HepG2 (cell line): Measurements from ENCODE around the gene RNF149. TPM values are rescaled to one million over a fixed set of nuclear protein-coding genes. Genes with fewer than 3 reads are reported as not detected.
A peak's percentile ranks its signal among the peaks of the same experiment; 100 is the strongest.

Source experiments
- CEBPG ChIP-seq: IDR thresholded peaks from 2 replicates; pipeline ENCODE4 v1.6.1; 2016
- ELF3 ChIP-seq: IDR thresholded peaks from 2 replicates; pipeline ENCODE4 v1.6.1; 2016; ENCODE audit warnings: missing genetic modification reagents, missing compliant biosample characterization
- ERF ChIP-seq: IDR thresholded peaks from 2 replicates; pipeline ENCODE4 v1.6.1; 2018; ENCODE audit warnings: missing biosample characterization, missing genetic modification reagents
- FOXK1 ChIP-seq: sonication (generic); formaldehyde crosslinking; IDR thresholded peaks from 2 replicates; pipeline ENCODE4 v1.4.0; 2020; ENCODE audit warnings: low read depth, missing genetic modification reagents, borderline replicate concordance
- FOXO1 ChIP-seq: sonication (generic); formaldehyde crosslinking; IDR thresholded peaks from 2 replicates; pipeline ENCODE4 v1.4.0; 2020; ENCODE audit warnings: missing genetic modification reagents
- GTF2F1 ChIP-seq: fragments of 150-350 bp; IDR thresholded peaks from 2 replicates; pipeline ENCODE4 v1.6.1; 2014; ENCODE audit warnings: low read length
- HMGXB4 ChIP-seq, 2 experiments: sonication (generic) in 1 of 2; formaldehyde crosslinking in 1 of 2; IDR thresholded peaks; 2 replicates each; pipeline versions ENCODE4 v1.4.0 to v1.6.1; 2018 to 2020; ENCODE audit warnings: missing genetic modification reagents in 2 of 2, borderline replicate concordance in 1 of 2, low read depth in 1 of 2, mild to moderate bottlenecking in 1 of 2, missing biosample characterization in 1 of 2
- HNF4G ChIP-seq, 2 experiments: sonication (generic) in 1 of 2; formaldehyde crosslinking in 1 of 2; IDR thresholded peaks; 2 replicates each; pipeline versions ENCODE4 v1.4.0 to v1.6.1; 2011 to 2020; ENCODE audit warnings: borderline replicate concordance in 2 of 2, low read depth in 2 of 2, mild to moderate bottlenecking in 2 of 2, low read length in 1 of 2, missing genetic modification reagents in 1 of 2, moderate library complexity in 1 of 2
- HOXA5 ChIP-seq: sonication (generic); formaldehyde crosslinking; IDR thresholded peaks from 2 replicates; pipeline ENCODE4 v1.4.0; 2020; ENCODE audit warnings: missing genetic modification reagents
- HOXD1 ChIP-seq: sonication (generic); formaldehyde crosslinking; IDR thresholded peaks from 2 replicates; pipeline ENCODE4 v1.5.0; 2020; ENCODE audit warnings: missing genetic modification reagents
- IKZF5 ChIP-seq: IDR thresholded peaks from 2 replicates; pipeline ENCODE4 v1.6.1; 2018; ENCODE audit warnings: missing genetic modification reagents, mild to moderate bottlenecking, missing compliant biosample characterization
- IRF2 ChIP-seq: IDR thresholded peaks from 2 replicates; pipeline ENCODE4 v1.6.1; 2018; ENCODE audit warnings: missing genetic modification reagents, missing compliant biosample characterization
- KLF16 ChIP-seq, 2 experiments: sonication (generic) in 1 of 2; formaldehyde crosslinking in 1 of 2; IDR thresholded peaks; 2 replicates each; pipeline versions ENCODE4 v1.6.1 to v1.8.0; 2016 to 2023; ENCODE audit warnings: missing genetic modification reagents in 2 of 2, missing compliant biosample characterization in 1 of 2
- RARA ChIP-seq: IDR thresholded peaks from 2 replicates; pipeline ENCODE4 v1.6.1; 2016; ENCODE audit warnings: missing genetic modification reagents, missing compliant biosample characterization
- SIX1 ChIP-seq: sonication (generic); formaldehyde crosslinking; IDR thresholded peaks from 2 replicates; pipeline ENCODE4 v1.4.0; 2020; ENCODE audit warnings: missing genetic modification reagents, borderline replicate concordance
- TEAD3 ChIP-seq: optimal IDR thresholded peaks from 2 replicates; pipeline ENCODE3; 2016; ENCODE audit warnings: borderline replicate concordance
- ZGPAT ChIP-seq: IDR thresholded peaks from 2 replicates; pipeline ENCODE4 v1.6.1; 2016; ENCODE audit warnings: mild to moderate bottlenecking
- ZMYM3 ChIP-seq: sonication (generic); formaldehyde crosslinking; IDR thresholded peaks from 2 replicates; pipeline ENCODE4 v1.5.1; 2020; ENCODE audit warnings: mild to moderate bottlenecking, missing genetic modification reagents
- ZMYM4 ChIP-seq: sonication (generic); formaldehyde crosslinking; IDR thresholded peaks from 2 replicates; pipeline ENCODE4 v1.8.1; 2023; ENCODE audit warnings: mild to moderate bottlenecking, missing genetic modification reagents
- ZNF143 ChIP-seq: sonication (generic); formaldehyde crosslinking; IDR thresholded peaks from 2 replicates; pipeline ENCODE4 v1.4.0; 2020; ENCODE audit warnings: missing genetic modification reagents
- ZNF205 ChIP-seq: IDR thresholded peaks from 2 replicates; pipeline ENCODE4 v1.6.1; 2018; ENCODE audit warnings: missing biosample characterization, missing genetic modification reagents
- ZNF292 ChIP-seq: sonication (generic); formaldehyde crosslinking; IDR thresholded peaks from 2 replicates; pipeline ENCODE4 v1.8.1; 2022; ENCODE audit warnings: mild to moderate bottlenecking, low read depth, missing genetic modification reagents, borderline replicate concordance
- ZNF451 ChIP-seq: sonication (generic); formaldehyde crosslinking; IDR thresholded peaks from 2 replicates; pipeline ENCODE4 v1.5.0; 2020; ENCODE audit warnings: mild to moderate bottlenecking, missing genetic modification reagents
- ZNF598 ChIP-seq: sonication (generic); formaldehyde crosslinking; IDR thresholded peaks from 2 replicates; pipeline ENCODE4 v1.5.1; 2020; ENCODE audit warnings: mild to moderate bottlenecking, missing genetic modification reagents, borderline replicate concordance
- ZNF619 ChIP-seq: sonication (generic); formaldehyde crosslinking; IDR thresholded peaks from 2 replicates; pipeline ENCODE4 v1.4.0; 2020; ENCODE audit warnings: mild to moderate bottlenecking, missing genetic modification reagents
- ZNF644 ChIP-seq: IDR thresholded peaks from 2 replicates; pipeline ENCODE4 v1.6.1; 2016; ENCODE audit warnings: low read depth
- polyA plus RNA-seq, 8 experiments: library from polyadenylated mRNA; depleted of rRNA in 3 of 8; stranded (reverse) in 7 of 8; unstranded in 1 of 8; fragments of >200 nt; fragmentation: Illumina TruSeq in 4 of 8; extraction: Trizol in 4 of 8; gene quantifications; 2 replicates each; pipeline versions ENCODE4 v1.2.1 to v1.2.3, GENCODE V29; 2011 to 2016; ENCODE audit warnings: low read depth in 4 of 8, missing spikeins in 1 of 8, mixed read lengths in 1 of 8; ENCODE audit not compliant: insufficient read depth in 1 of 8
- total RNA-seq, 5 experiments: library from RNA; depleted of rRNA; stranded (reverse); fragments of >200 nt; fragmentation: Illumina TruSeq; extraction: Trizol; gene quantifications; 2 replicates each; pipeline ENCODE4 v1.2.3, GENCODE V29; 2016; ENCODE audit warnings: low read depth in 1 of 5

The RNF149 gene
- total and polyA plus RNA-seq, 2 of the 13 experiments (the other 11 are each of a cell fraction or from before 2014, with no cell fraction given), result 87.6 to 109 TPM

GRCh38 chr2:101230541-101231001, 77.9 kb downstream of the RNF149 start (continued):
- TF ChIP-seq ZGPAT (CRISPR knock-in tag), result 0 out of 2 replicates have a peak, but pooled peaks have one; percentile 41
- TF ChIP-seq IRF2 (CRISPR knock-in tag), result peak; percentile 48; the same call in 1 of the 2 replicates
- TF ChIP-seq HOXD1 (CRISPR knock-in tag), result no peak
- TF ChIP-seq RARA, result no peak
- 0 out of 4 replicates have a peak, but pooled peaks of 1 of the 2 experiments have one; percentile 25 for TF ChIP-seq HMGXB4 (CRISPR knock-in tag; IDR thresholded peaks at IDR 0.05; ENCODE audit: borderline replicate concordance in 1 of 2, low read depth in 1 of 2)
- TF ChIP-seq HNF4G (IDR thresholded peaks at IDR 0.05; ENCODE audit: borderline replicate concordance, low read depth, low read length), result peak; percentile 71; the same call in 1 of the 2 replicates
- TF ChIP-seq HNF4G (CRISPR knock-in tag; IDR thresholded peaks at IDR 0.05; ENCODE audit: borderline replicate concordance, low read depth), result no peak
- TF ChIP-seq ZNF619, result 0 out of 2 replicates have a peak, but pooled peaks have one; percentile 35
- peak; percentile 60; the same call in 1 of the 2 replicates for TF ChIP-seq ELF3 (CRISPR knock-in tag)
- TF ChIP-seq FOXK1, result peak; percentile 30; the same call in 1 of the 2 replicates
- TF ChIP-seq ZNF451 (CRISPR knock-in tag), result no peak
- TF ChIP-seq TEAD3 (CRISPR knock-in tag), result peak; percentile 94
- TF ChIP-seq ZMYM3 (CRISPR knock-in tag), result peak; percentile 35; the same call in 1 of the 2 replicates
- TF ChIP-seq ZMYM4 (CRISPR knock-in tag), result 0 out of 2 replicates have a peak, but pooled peaks have one; percentile 21
- peak; percentile 52; the same call in 1 of the 2 replicates for TF ChIP-seq SIX1 (CRISPR knock-in tag)
- TF ChIP-seq GTF2F1, result no peak
- TF ChIP-seq ZNF598 (CRISPR knock-in tag), result 0 out of 2 replicates have a peak, but pooled peaks have one; percentile 48
- peak; percentile 59; the same call in 1 of the 2 replicates for TF ChIP-seq ZNF205
- TF ChIP-seq ZNF292 (CRISPR knock-in tag), result peak; percentile 37; the same call in 1 of the 2 replicates
- TF ChIP-seq ZNF644 (CRISPR knock-in tag), result peak; percentile 95
- TF ChIP-seq FOXO1 (CRISPR knock-in tag), result peak; percentile 48
- TF ChIP-seq CEBPG (CRISPR knock-in tag), result peak; percentile 58; the same call in 1 of the 2 replicates
- 0 out of 2 replicates have a peak, but pooled peaks have one; percentile 32 for TF ChIP-seq IKZF5 (CRISPR knock-in tag)
- no peak for TF ChIP-seq HOXA5
- TF ChIP-seq ERF (CRISPR knock-in tag), result peak; percentile 71; the same call in 1 of the 2 replicates
- TF ChIP-seq ZNF143 (CRISPR knock-in tag), result no peak
- TF ChIP-seq KLF16 (CRISPR knock-in tag; IDR thresholded peaks at IDR 0.05), result peak in 1 of 2 experiments; percentile 65; a peak in 1 of 4 replicates
